GM20000 (cell line): ENCODE measurements around the gene RFFL.

Experiments used
- DNase-seq: peaks from one replicate; pipeline ENCODE4 v3.0.0; 2012; ENCODE audit warnings: low spot score
- TF ChIP-seq, protein P1 (sequence below): IDR thresholded peaks from 2 replicates; pipeline ENCODE4 v1.5.1; 2012; ENCODE audit warnings: mild to moderate bottlenecking, control low read depth; ENCODE audit errors: extremely low read depth, missing control alignments

Gene RFFL

GRCh38 chr17:35053204-35053603, 10.3 kb downstream of the RFFL start:
- no peak for DNase-seq
- TF ChIP-seq, protein P1, sequence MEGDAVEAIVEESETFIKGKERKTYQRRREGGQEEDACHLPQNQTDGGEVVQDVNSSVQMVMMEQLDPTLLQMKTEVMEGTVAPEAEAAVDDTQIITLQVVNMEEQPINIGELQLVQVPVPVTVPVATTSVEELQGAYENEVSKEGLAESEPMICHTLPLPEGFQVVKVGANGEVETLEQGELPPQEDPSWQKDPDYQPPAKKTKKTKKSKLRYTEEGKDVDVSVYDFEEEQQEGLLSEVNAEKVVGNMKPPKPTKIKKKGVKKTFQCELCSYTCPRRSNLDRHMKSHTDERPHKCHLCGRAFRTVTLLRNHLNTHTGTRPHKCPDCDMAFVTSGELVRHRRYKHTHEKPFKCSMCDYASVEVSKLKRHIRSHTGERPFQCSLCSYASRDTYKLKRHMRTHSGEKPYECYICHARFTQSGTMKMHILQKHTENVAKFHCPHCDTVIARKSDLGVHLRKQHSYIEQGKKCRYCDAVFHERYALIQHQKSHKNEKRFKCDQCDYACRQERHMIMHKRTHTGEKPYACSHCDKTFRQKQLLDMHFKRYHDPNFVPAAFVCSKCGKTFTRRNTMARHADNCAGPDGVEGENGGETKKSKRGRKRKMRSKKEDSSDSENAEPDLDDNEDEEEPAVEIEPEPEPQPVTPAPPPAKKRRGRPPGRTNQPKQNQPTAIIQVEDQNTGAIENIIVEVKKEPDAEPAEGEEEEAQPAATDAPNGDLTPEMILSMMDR = no peak

DNA sequence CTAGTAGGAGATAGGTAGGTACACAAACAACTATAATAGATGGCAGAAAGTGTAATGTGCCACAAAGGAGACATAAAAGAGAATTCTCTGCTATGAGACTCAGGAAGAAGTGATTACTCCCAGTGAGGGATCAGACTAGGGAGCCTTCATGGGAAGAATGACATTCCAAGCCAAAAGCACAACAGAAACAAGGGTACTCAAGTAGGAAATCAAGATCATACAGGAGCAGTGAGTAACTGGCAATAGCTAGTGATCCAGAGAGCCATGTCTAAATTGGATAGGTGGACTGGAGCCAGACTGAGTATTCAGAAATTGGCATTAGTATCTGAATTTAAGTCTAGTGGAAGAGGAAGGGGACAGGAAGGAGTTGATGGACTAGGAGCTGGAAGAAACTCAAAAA, 10.7 kb downstream of the RFFL start:
- TF ChIP-seq, protein P1 = no peak
- no peak for DNase-seq

GRCh38 chr17:35052241-35052610, 11.3 kb downstream of the RFFL start:
- no peak for DNase-seq

GRCh38 chr17:35051579-35052240, 11.8 kb downstream of the RFFL start:
- TF ChIP-seq, protein P1 = no peak
- no peak for DNase-seq

More at GRCh38 chr17:35052241-35052610, 11.3 kb downstream of the RFFL start:
- TF ChIP-seq, protein P1 = no peak

DNA sequence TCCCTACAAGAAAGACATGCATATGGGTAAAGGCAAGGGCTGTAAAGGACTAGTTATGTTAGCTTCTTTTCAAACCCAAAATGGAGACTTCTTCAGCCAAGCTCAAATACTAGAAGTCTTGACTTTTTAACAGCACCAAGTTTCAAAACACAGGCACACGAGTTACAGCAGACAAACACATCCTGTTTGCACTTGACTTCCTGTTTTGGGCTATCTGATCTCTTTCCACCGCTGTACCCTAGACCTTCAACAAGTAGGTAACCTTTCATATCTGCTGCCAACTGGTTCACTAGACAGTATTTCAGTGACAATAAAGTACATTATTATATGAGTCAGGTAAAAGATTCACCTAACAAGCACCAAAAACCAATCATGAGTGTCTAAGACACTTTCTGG, 12.3 kb downstream of the RFFL start:
- TF ChIP-seq, protein P1 = no peak
- peak; percentile 37 for DNase-seq

DNA sequence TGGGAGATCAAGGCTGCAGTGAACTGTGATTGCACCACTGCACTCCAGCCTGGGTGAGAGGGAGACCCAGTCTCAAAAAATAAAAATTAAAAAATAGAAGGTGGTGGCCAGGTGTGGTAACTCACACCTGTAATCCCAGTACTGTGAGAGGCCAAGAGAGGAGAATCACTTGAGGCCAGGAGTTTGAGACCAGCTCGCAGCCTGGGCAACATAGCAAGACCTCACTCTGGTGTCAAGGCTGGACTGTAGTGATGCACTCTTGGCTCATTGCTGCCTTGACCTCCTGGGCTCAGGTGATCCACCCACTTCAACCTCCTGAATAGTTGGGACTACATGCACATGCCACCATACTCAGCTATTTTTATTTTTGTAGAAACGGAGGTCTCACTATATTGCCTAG, 13.3 kb downstream of the RFFL start:
- TF ChIP-seq, protein P1 = no peak
- DNase-seq = no peak

DNA sequence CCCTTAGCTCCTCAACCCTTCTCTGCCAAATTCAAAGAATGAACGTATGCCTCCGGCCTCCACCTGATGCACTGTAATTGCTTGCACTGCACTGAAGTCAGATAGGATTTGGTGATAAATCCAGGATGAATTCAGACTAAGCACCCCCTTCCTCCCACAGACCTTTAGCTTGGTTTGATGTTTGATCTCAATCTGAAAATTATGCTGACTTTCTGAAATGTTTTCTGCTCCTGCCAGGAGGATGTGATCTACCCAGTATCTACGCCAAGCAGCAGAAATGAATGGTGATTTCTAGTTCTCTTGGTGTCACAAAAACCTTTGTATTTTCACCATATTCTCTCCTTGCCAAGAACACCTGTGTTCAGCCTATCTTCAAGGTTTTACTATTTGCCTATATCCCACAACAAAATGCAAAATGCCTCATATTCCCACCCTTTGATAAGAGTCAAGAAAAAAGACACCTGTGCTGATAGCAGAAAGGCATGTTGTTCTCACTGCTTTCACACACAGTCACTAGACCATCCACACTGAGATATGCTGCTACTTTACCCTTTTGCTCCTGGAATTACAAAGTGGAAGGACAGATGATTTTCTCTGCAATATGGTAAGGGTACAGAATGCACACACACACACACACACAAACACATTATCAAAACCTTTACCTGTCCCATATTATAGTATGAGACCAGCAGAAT, 14.7 kb downstream of the RFFL start:
- TF ChIP-seq, protein P1 = no peak
- DNase-seq = no peak
